GM21423 (cell line): ENCODE results near the gene NPBWR2.
"Not testable (repeated sequence)": the region's sequence is repeated elsewhere in the genome, so short reads cannot be mapped to it uniquely, and the experiment has no call there.

Experiments used
- ATAC-seq: cut with Tn5 transposase; IDR thresholded peaks from one replicate; pipeline ENCODE4 v1.9.1; 2021; ENCODE audit warnings: mild to moderate bottlenecking, moderate library complexity; ENCODE audit not compliant: unreplicated experiment

NPBWR2 gene

GRCh38 chr20:64144144-64144912 lies 37.0 kb upstream of the NPBWR2 start:
- ATAC-seq: no peak

DNA sequence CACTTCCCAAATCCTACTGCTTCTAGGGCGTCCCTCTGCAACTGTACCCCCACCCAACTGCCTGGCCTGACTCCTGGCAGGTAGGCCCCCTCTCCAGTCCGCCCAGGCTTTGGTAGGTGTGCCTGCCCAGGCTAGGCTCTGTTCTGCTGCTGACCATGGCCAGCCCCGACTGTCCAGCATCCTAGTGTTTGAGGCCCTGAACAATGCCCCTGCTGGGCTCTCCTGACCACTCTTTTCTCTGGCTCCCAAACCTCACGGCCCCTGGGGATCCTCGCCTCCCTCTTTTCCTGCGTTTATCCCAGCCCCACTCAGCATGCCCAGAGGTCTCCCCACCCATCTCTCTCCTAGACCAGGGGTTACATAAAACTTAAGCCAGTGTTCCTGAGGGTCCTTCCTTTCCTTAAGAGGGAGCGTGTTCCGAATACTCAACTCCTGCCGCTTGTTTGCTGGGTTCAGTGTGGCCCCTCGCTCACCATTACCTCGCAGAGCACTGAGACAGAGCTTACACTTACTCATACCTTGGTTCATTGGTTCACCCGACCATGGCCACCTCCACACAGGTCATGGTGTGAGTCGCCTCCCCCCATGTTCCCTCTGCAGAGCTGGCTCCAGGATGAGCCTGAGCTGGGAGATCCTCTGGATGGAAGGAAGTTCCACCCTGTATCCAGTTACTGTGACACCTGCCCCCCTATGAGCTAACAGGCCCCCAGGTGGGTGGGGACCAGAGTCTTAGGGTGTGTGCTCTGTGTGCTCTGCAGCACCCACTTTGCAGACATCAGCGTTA lies 35.8 kb upstream of the NPBWR2 start:
- no peak for ATAC-seq

GRCh38 chr20:64142590-64142989 lies 35.2 kb upstream of the NPBWR2 start:
- no peak for ATAC-seq

DNA sequence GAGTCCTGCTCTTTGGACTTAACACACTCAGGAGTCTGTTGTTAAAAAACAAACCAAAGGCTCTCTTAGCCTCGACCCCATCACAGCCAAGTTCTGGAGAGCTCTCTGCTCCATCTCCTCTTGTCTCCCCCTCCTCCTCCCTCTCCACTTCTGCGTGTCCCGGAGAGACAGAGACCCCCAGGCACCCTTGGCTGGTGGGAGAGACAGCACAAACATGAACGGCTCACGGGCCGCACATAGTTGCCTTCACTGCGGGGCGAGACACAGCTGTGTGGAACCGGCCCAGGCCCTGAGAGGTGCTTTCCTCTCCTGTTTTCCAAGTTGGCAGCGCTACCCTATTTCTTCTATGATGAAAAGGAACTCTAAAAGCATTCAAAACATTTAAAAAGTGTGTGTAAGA lies 33.6 kb upstream of the NPBWR2 start:
- ATAC-seq: no peak

DNA sequence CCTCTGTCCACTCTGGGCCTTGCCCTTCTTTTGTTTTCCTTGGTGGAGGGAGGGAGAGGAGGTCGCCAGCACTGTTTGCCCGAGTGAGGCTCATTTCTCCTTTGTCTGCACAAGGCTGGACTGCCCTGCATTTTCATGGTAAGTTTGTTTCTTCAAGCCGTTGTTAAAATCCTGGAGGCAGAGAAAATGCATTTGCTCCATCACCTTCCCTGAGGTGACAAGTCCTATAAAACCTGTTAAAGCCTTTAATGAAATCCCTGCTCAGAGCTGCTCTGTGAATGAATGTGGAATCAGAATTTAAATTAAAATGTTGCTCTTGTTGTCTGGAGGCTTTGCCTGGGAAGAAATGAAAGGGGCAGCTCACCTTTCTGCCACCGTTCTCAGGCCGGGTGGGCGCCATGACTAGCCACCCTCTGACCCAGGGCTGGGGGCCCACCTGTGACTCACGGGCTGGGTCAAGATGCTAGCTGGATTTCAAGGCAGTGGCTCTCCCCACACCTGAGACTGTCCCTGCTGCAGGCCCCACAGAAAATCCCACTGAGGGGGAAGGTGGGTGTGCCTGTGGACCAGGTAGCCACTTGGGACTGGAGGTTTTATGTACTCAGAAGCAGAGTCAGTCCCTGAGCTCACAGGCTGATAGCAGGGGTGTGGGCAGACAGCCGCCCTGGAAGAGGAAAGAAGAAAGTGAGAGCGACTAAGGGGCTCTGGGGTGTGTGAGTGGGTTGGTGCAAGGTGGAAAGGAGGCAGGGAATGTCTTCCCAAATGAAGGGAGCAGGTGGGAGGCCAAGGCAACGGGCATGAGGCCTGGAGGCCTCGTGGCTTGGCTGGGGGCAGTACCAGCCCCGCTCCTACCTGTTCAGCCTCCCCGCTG lies 32.9 kb upstream of the NPBWR2 start:
- ATAC-seq: no peak

- ATAC-seq: no peak
Measured at GRCh38 chr20:64139199-64140060, 32.1 kb upstream of the NPBWR2 start.

DNA sequence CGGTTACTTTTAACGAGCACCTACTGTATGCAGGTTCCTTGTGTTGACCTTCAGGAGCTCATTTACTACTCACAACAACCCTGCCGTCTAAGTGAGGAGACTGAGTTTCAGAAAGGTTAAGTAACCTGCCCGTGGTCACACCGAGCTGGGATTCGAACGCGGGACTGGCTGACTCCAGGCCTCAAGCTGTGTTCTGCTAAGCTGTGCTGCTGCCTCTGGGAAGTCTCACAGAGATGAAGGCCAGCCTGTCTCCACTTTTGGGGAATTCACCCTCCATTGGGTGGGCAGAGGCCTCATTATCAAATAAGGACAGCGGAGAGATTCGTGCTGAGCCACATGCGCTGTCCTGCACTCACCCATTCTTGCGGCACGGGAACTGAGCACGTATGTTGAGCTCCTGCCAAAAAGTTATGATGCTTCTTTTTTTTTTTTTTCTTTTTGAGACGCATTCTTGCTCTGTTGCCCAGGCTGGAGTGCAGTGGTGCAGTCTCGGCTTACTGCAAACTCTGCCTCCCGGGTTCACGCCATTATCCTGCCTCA lies 31.0 kb upstream of the NPBWR2 start:
- ATAC-seq: no peak

GRCh38 chr20:64137598-64138031 lies 30.2 kb upstream of the NPBWR2 start:
- no peak for ATAC-seq

DNA sequence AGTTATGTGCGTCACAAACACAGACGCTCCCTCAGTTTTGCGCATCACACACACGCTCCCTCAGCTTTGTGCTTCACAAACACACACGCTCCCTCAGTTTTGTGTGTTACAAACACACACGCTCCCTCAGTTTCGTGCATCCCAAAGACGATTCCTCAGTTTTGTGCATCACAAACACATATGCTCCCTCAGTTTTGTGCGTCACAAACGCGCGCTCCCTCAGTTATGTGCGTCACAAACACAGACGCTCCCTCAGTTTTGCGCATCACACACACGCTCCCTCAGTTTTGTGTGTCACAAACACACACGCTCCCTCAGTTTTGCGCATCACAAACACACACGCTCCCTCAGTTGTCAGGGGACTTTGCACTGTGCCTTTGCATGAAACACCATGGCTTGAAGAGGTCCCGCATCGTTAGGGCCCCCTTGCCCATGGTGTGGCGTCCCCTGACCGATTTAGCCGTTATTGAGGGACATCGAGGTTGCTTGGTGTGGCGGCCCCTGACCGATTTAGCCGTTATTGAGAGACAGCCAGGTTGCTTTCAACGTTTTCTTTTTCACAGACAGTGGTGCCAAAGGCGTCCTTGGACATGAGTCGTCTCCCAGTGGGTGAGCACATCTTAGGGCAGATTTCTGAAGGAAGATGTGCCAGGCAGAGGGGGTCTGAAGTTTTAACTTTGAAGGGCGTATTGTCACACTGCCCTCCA lies 28.8 kb upstream of the NPBWR2 start:
- ATAC-seq: no peak

GRCh38 chr20:64134744-64135143 lies 27.4 kb upstream of the NPBWR2 start:
- not testable (repeated sequence) for ATAC-seq

- ATAC-seq: no peak
Measured at GRCh38 chr20:64133951-64134407, 26.6 kb upstream of the NPBWR2 start.

DNA sequence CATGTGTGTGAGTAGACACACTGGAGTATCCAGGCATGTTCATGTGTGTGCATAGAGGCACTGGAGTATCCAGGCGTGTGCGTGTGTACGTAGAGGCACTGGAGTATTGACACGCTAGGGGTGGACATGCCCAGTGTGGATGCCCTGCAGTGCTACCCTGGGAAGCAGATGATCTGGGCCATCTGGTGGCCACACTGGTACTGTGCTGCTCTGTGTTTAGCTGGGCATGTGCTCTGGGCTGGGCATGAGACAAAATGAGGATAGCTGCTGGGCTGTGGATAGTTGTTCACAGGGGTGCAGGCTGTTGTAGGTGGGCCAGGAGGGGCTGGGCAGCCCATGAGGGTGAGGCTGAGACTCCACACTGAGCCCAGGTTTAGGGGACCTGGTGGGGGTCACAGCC lies 24.0 kb upstream of the NPBWR2 start:
- ATAC-seq: no peak

- no peak for ATAC-seq
Measured at GRCh38 chr20:64130876-64131275, 23.5 kb upstream of the NPBWR2 start.

DNA sequence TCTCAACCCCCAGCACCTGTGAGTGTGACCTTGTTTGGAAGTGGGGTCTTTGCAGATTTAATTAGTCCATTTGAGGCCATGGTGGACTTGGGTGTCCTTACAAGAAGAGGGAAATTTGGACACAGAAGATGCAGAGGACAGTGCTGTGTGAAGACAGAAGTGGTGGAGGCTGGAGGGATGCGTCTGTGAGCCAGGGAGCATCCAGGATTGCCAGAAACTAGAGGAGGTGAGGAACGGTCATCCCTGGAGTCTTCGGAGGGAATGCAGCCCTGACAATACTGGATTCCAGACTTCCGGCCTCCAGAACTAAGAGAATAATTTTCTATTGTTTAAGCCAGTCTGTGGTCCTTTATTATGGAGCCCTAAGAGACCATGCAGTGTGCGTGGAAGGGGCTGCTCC lies 22.9 kb upstream of the NPBWR2 start:
- no peak for ATAC-seq

GRCh38 chr20:64129146-64129782 lies 21.9 kb upstream of the NPBWR2 start:
- no peak for ATAC-seq

DNA sequence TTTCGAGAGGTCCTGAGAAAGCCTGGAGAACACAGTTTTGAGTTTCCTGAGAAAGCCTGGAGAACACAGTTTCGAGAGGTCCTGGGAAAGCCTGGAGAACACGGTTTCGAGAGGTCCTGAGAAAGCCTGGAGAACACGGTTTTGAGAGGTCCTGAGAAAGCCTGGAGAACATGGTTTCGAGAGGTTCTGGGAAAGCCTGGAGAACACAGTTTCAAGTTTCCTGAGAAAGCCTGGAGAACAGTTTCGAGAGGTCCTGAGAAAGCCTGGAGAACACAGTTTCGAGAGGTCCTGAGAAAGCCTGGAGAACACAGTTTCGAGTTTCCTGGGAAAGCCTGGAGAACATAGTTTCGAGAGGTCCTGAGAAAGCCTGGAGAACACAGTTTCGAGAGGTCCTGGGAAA lies 16.2 kb upstream of the NPBWR2 start:
- not testable (repeated sequence) for ATAC-seq

DNA sequence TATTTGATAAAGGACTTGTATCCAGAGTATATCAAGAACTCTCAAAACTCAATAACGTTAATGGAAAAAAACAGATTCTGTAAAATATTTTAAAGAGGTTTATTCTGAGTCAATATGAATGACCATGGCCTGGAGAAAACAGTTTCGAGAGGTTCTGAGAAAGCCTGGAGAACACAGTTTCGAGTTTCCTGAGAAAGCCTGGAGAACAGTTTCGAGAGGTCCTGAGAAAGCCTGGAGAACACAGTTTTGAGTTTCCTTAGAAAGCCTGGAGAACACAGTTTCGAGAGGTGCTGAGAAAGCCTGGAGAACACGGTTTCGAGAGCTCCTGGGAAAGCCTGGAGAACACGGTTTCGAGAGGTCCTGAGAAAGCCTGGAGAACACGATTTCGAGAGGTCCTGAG lies 15.6 kb upstream of the NPBWR2 start:
- not testable (repeated sequence) for ATAC-seq

DNA sequence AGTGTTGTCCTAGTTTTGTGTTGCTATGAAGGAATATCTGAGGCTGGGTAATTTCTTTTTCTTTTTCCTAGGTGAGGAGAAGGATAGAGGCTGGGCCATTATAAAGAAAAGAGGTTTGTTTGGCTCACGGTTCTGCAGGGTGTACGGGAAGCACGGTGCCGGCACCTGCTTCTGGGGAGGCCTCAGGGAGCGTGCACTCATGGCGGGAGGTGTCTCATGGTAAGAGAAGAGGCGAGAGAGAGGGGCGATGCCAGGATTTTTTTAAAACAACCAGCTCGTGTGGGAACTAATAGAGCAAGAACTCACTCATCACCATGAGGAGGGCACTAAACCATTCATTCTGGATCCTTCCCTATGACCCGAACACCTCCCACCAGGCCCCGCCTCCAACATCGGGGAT lies 14.2 kb upstream of the NPBWR2 start:
- ATAC-seq: no peak
